RWPE1 (cell line): ENCODE data around the gene SLC9A8.

Source experiments
- CTCF ChIA-PET: fragments of 350-600 bp; sonication (Branson Sonifier 250); formaldehyde crosslinking; extraction: SDS; loops from one replicate; lab custom pipeline; 2021; lab: Yijun Ruan, JAX
- POLR2A ChIA-PET: fragments of 400-600 bp; formaldehyde crosslinking; extraction: SDS; loops from one replicate; lab custom pipeline; 2020; ENCODE audit warnings: antibody characterized with exemption; ENCODE audit not compliant: low non-redundant PET; lab: Yijun Ruan, JAX
- DNase-seq: peaks from one replicate; pipeline ENCODE4 v3.0.0; 2012; ENCODE audit warnings: low spot score
- H3K27ac ChIP-seq: fragments of 450-650 bp; 2 replicates; pipeline ENCODE4 v1.5.1; 2017
- CTCF ChIP-seq: fragments of 450-650 bp; conservative IDR thresholded peaks from 2 replicates; pipeline ENCODE4 v1.5.1; 2017; ENCODE audit warnings: low read depth, mild to moderate bottlenecking

Gene SLC9A8

GRCh38 chr20:49851991-49852390 is 39.4 kb downstream of the SLC9A8 start:
- CTCF ChIA-PET: interaction anchor here (1.0 to 2.7 kb wide), 2 partner anchors 36 to 243 kb away, joined by 5 to 9 read pairs; no protein-coding TSS in a partner anchor

GRCh38 chr20:49852522-49853080 is 40.0 kb downstream of the SLC9A8 start:
- ChIA-PET CTCF (interaction anchor here (0.6 kb wide), 1 partner anchor 66 kb away, joined by 3 read pairs; no protein-coding TSS in a partner anchor), POLR2A (no interaction called here)
- H3K27ac ChIP-seq: peak overlapping the region; percentile 69; the same call in 1 of the 2 replicates
- DNase-seq: no peak
- no peak for TF ChIP-seq CTCF

More at GRCh38 chr20:49851991-49852390, 39.4 kb downstream of the SLC9A8 start:
- no peak for TF ChIP-seq CTCF
- DNase-seq: no peak
- H3K27ac ChIP-seq: 0 out of 2 replicates have a peak overlapping the region, but pooled peaks have one; percentile 17
- POLR2A ChIA-PET: no interaction called here

GRCh38 chr20:49853640-49854039 is 41.0 kb downstream of the SLC9A8 start:
- no peak for TF ChIP-seq CTCF
- DNase-seq: peak; percentile 98
- ChIA-PET CTCF (interaction anchor here (0.6 to 1.6 kb wide), 3 partner anchors 35 to 312 kb away, joined by 3 to 9 read pairs (median 5); no protein-coding TSS in a partner anchor), POLR2A (no interaction called here)
- H3K27ac ChIP-seq: peak overlapping the region; percentile 69

- no peak for TF ChIP-seq CTCF
- DNase-seq: peak; percentile 47
- ChIA-PET CTCF (interaction anchor here (0.6 to 1.6 kb wide), 4 partner anchors 8 to 271 kb away, joined by 3 to 9 read pairs (median 4); no protein-coding TSS in a partner anchor), POLR2A (no interaction called here)
- peak overlapping the region; percentile 69 for H3K27ac ChIP-seq
Measured at GRCh38 chr20:49854190-49854875, 41.7 kb downstream of the SLC9A8 start.

- no peak for DNase-seq
- POLR2A ChIA-PET: interaction anchor here (0.6 kb wide), 1 partner anchor 11 kb away, joined by 4 read pairs; no protein-coding TSS in a partner anchor
- H3K27ac ChIP-seq: no peak overlapping the region
- TF ChIP-seq CTCF: no peak
- CTCF ChIA-PET: interaction anchor here (0.6 kb wide), 1 partner anchor 85 kb away, joined by 4 read pairs; no protein-coding TSS in a partner anchor
Measured at GRCh38 chr20:49856904-49857303, 44.3 kb downstream of the SLC9A8 start.

GRCh38 chr20:49858076-49858585 is 45.5 kb downstream of the SLC9A8 start:
- H3K27ac ChIP-seq: no peak overlapping the region
- no peak for TF ChIP-seq CTCF
- POLR2A ChIA-PET: no interaction called here
- no peak for DNase-seq
- CTCF ChIA-PET: interaction anchor here (0.6 to 0.7 kb wide), 2 partner anchors 11 to 12 kb away, joined by 3 to 6 read pairs; no protein-coding TSS in a partner anchor
